HG03045 (cell line): ENCODE results near the gene MSX1.
"Not testable (repeated sequence)": the region's sequence is repeated elsewhere in the genome, so short reads cannot be mapped to it uniquely, and the experiment has no call there.

Experiments
- ATAC-seq: cut with Tn5 transposase; IDR thresholded peaks from one replicate; pipeline ENCODE4 v1.9.1; 2021; ENCODE audit warnings: mild to moderate bottlenecking, moderate library complexity; ENCODE audit not compliant: unreplicated experiment

Gene MSX1

DNA sequence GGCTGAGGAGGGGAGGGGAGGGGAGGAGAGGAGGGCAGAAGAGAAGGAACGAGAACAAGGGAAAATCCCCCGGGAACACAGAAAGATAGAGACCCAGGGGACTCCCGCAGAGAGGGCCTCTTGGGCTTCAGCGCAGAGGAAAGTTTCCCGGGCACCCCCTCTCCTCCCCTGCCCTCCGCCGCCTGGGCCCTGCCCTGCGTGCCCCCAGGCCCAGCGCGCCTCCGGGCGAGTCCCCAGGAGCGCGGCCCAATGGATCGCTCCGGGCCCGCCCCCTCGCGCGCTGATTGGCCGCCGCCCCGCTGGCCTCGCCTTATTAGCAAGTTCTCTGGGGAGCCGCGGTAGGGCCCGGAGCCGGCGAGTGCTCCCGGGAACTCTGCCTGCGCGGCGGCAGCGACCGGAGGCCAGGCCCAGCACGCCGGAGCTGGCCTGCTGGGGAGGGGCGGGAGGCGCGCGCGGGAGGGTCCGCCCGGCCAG is at the start of gene MSX1:
Gene MSX1, plus strand, starts transcription at position 341 of the 474 bp plus-strand sequence. CDS start 235 bp downstream, outside the sequence.
- peak; percentile 88 for ATAC-seq

- no peak for ATAC-seq
Measured at GRCh38 chr4:4810092-4810774, 49.2 kb upstream of the MSX1 start.

DNA sequence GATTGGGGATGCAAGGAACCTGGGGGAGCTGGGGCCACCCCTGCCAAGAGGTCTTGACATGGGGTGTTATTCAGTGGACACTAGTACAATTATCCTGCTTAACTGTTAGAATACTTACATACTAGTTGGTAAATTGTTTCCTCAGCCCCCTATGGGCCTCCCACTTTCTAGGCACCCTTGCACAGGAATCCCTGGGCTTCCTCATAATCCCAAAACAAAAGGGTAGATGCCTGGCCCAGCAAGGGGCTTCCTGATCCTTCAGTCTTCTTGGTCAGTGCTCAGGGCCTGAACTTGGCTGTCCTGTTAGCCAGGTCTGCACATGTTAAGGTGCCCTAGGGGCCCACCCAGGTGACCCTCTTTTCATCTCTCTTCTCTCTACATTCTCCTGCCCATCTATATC is 48.7 kb upstream of the MSX1 start:
- ATAC-seq = no peak

DNA sequence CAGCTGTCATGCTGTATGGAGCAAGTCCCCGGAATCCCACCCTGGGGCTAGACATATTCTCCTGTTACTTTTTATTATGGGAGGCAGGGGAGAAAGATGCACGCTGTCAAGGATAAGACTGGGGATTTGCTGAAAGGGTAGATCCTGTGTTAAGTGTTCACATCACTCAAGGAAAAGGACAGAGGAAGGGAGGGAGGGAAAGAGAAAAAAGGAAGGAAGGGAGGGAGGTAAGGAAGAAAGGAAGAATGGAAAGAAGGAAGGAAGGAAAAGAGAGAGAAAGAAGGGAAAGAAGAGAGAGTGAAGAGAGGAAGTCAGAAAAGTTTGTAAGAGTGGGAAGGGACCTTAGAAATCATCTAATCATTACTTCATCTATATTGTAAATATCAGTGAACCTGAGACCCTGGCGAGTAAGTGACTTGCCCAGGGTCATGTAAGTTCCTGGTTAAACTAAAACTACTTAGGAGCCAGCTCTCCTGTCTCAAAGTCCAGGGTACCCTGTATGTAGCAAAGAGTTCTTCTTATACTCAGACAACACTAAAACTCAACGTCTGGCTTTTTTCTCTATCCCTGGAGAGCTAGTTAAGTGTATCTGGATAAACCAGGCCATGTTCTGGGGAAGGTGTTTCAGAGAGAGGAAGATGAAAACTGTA is 47.2 kb upstream of the MSX1 start:
- ATAC-seq = no peak

- ATAC-seq = no peak
Measured at GRCh38 chr4:4818415-4819212, 40.9 kb upstream of the MSX1 start.

- no peak for ATAC-seq
Measured at GRCh38 chr4:4819213-4819606, 40.3 kb upstream of the MSX1 start.

- no peak for ATAC-seq
Measured at GRCh38 chr4:4820261-4820660, 39.2 kb upstream of the MSX1 start.

GRCh38 chr4:4820739-4821138 is 38.7 kb upstream of the MSX1 start:
- no peak for ATAC-seq

DNA sequence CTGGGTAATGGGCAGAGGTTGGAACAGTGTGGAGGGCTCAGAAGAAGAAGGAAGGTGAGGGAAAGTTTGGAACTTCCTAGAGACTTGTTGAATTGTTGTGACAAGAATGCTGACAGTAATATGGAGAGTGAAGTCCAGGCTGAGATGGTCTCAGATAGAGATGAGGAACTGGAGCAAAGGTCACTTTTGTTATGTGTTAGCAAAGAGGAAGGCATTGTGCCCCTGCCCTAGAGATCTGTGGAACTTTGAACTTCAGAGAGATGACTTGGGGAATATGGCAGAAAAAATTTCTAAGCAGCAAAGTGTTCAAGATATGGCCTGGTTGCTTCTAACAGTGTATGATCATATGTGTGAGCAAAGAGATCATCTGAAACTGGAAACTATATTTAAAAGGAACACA is 37.9 kb upstream of the MSX1 start:
- no peak for ATAC-seq

GRCh38 chr4:4822286-4822685 is 37.2 kb upstream of the MSX1 start:
- ATAC-seq = not testable (repeated sequence)

DNA sequence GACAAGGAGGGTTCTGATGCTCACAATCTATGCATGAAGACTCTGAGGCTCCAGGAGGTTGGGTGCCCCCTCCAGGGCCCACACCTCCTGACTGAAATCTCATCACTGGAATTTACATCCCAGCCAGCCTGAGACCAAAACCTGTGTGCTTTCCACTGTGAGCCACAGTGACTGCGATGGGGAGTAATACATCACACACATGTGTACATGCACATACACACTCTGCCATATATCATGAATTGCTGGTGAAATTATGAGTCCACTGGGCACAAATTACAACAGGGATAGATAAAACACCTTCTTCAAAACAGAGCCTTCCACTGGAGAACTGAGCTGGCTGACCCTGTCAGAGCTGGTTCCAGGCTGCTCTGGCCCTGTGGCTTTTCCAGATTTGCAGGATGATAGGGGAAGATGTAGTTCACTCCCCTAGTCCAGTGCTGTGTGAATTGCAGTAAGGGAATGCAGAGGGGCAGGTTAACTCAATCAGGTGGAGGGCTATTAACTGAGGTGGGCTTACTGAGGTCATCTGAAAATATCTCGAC is 35.8 kb upstream of the MSX1 start:
- no peak for ATAC-seq

- no peak for ATAC-seq
Measured at GRCh38 chr4:4824232-4824631, 35.2 kb upstream of the MSX1 start.

DNA sequence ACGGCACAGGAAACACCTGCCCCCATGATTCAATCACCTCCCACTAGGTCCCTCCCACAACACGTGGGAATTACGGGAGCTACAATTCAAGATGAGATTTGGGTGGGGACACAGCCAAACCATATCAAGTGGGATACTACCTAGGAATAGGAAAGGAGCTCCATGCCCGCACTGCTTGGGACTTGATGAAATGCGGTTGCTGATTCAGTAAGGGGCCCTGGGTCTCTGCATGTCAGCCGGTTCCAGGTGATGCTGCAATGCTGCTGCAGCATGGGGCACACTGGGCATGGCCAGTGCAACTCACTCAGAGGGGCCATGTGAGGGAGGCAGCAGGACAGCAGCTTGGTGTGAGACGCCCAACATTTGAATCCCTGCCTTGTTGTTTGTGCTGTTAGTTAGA is 34.0 kb upstream of the MSX1 start:
- ATAC-seq = no peak

DNA sequence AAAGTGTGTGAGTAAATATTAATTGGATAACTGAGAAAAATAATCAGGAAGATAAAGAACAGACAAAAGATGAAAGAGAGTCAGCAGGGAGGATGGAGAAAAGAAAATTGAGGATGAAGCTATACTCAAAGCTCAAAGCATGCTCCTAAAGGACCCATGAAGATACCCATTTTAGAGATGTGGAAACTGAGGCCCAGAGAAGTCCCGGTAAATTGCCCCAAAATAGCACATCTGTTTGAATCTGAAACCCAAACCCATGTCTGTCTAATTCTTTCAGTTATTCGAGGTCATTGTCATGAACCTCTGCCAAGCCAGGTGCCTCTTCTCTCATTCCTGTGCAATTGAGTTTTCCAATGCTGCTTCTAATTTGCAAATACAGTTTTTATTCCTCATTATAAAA is 29.6 kb upstream of the MSX1 start:
- ATAC-seq = no peak

- no peak for ATAC-seq
Measured at GRCh38 chr4:4831266-4831665, 28.2 kb upstream of the MSX1 start.

- ATAC-seq = no peak
Measured at GRCh38 chr4:4831825-4832224, 27.6 kb upstream of the MSX1 start.

DNA sequence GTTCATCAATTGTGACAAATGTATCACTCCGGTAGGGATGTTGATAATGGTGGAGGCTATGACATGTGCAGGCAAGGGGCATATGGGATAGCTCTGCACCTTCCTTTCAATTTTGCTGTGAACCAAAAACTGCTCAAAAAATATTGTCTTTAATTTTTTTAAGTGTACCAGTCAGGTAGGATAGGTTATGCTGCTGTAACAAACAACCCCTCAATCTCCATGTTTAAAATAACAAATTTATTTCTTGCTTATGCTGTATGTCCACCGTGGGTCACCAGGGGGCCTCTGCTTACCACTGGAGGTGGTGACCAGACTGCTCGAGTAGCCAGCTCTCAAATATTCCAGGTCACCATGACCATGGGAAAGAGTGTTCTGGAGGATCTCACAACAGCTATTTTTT is 23.4 kb upstream of the MSX1 start:
- no peak for ATAC-seq

GRCh38 chr4:4837316-4837715 is 22.1 kb upstream of the MSX1 start:
- no peak for ATAC-seq

DNA sequence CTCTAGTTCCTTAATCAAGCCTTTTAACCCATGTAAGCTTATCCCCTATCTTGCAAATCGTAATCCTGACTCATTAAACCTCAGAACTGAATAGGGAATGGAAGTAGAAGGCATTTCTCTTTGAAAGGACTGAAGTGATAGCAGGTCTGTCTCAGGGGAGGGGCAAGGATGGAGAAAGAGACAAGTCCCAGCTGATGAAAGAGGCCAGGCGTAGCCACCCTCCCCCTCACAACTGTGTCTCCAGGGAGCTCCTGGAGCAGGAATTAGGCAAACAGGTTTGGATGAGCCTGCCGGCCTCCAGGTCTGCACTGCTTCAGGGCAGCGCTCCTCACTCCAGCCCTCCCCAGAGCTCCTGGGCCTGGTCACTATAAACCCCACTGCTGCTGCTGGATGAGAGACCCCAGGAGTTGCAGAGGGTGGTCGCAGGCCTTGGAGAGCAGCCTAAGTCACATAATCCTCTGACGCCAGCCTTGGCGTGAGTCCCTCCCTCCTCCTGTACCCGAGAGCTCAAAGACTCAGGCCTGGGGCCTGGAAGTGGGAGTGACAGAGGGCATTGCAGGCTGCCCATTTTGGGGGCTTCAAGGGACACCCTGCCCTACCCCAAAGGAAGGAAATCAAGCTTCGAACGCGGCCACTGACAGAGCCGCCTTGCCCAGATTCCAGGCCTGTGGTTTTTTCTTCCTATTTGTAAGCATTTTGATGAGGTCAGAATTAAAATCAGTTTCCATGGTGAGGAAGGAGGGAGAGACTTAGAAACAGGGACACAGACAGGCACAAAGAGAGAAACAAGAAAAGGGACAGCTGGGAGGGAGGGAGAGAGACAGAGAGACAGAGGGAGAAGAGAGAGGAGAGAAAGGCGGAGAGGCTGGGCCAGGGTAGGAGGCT is 21.2 kb upstream of the MSX1 start:
- ATAC-seq = no peak

DNA sequence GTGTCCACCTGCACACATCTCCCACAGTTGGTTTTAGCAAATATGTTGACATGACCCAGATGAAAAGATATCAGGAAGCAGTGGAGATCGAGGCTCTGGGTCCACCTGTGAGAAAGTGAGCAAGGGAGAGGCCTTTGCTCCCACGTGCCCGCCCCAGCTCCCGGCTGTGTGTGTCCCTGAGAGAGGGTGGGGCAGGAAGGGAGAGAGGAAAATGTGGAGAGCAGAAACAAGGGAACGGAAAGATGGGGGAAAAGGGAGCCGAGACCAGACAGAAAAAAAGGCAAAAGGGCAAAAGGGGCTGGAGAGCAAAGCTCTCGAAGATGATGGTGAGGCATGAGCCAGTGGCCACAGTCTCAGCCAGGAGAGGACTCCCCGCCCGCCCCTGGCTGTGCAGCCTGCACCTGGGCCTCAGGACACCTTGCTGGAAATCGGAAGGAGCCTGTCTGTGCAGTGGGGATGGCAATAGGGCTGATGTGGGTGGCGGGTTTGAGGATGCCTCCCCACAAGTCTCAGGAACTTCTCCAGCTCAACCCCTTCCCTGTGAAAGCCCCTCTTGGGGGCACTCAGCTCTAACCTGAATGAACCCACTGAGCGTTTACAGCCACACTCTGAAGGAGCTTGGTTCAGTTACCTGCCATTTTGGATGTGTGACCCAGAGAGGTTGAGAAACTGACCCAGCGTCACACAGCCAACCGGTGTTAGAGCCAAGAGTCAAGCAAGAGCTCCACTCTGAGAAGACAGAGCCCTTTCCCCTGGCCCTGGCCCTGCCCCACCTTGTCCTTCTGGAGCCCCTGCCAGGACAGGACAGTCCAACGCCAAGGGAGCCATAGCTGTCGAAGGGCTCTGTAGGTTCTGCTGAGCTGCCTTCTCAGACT is 20.3 kb upstream of the MSX1 start:
- ATAC-seq = no peak
